DND-41 (cell line): ENCODE measurements around the gene GPR101.

ENCODE experiments used
- CTCF ChIP-seq: IDR thresholded peaks from 2 replicates; pipeline ENCODE4 v1.5.1; 2012; ENCODE audit warnings: borderline replicate concordance, low read length, moderate library complexity, mild to moderate bottlenecking; ENCODE audit not compliant: poor library complexity, severe bottlenecking; ENCODE audit errors: extremely low read depth
- EZH2 ChIP-seq: IDR thresholded peaks from 3 replicates; pipeline ENCODE4 v1.6.1; 2012; ENCODE audit warnings: borderline replicate concordance, low read depth, mild to moderate bottlenecking, moderate library complexity, low read length, inconsistent platforms; ENCODE audit not compliant: severe bottlenecking

GRCh38 chrX:137081239-137081638 lies 47.4 kb upstream of the GPR101 start:
- TF ChIP-seq CTCF, result no peak
- TF ChIP-seq EZH2, result no peak
